ENCODE data around the gene PPP1R16B.
"Not testable (repeated sequence)": the region's sequence is repeated elsewhere in the genome, so short reads cannot be mapped to it uniquely, and the experiment has no call there.

PPP1R16B gene

DNA sequence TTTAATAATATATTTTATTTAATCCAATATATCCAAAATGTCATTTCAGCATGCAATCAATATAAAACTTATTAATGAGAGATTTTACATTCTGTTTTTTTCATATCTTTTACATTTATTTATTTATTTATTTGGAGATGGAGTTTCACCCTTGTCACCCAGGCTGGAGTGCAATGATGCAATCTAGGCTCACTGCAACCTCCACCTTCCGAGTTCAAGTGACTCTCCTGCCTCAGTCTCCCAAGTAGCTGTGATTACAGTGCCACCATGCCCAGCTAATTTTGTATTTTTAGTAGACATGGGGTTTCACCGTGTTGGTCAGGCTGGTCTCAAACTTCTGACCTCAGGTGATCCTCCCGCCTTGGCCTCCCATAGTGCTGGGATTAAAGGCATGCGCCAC, 54.4 kb downstream of the PPP1R16B start:
- not testable (repeated sequence) for H3K27me3 Mint-ChIP-seq (ENCODE audit: low read depth); H3K9me3 Mint-ChIP-seq; DNase-seq (ENCODE audit: low spot score); H3K4me3 Mint-ChIP-seq; H3K27ac Mint-ChIP-seq
- H3K4me1 Mint-ChIP-seq (ENCODE audit: low read depth): peaks cover 65% of the 10 kb centered on the region
- peaks cover 16% of the 10 kb centered on the region for H3K36me3 Mint-ChIP-seq (ENCODE audit: low read depth)

GRCh38 chr20:38861071-38861401, 55.5 kb downstream of the PPP1R16B start:
- no peak for DNase-seq (ENCODE audit: low spot score)
- no peaks in the 10 kb centered on the region for H3K27me3 Mint-ChIP-seq (ENCODE audit: low read depth)
- H3K36me3 Mint-ChIP-seq (ENCODE audit: low read depth): peaks cover 10% of the 10 kb centered on the region
- H3K4me3 Mint-ChIP-seq: no peak overlapping the region
- H3K27ac Mint-ChIP-seq: peak overlapping the region; percentile 70
- peaks cover 61% of the 10 kb centered on the region for H3K4me1 Mint-ChIP-seq (ENCODE audit: low read depth)
- H3K9me3 Mint-ChIP-seq: no peaks in the 10 kb centered on the region

DNA sequence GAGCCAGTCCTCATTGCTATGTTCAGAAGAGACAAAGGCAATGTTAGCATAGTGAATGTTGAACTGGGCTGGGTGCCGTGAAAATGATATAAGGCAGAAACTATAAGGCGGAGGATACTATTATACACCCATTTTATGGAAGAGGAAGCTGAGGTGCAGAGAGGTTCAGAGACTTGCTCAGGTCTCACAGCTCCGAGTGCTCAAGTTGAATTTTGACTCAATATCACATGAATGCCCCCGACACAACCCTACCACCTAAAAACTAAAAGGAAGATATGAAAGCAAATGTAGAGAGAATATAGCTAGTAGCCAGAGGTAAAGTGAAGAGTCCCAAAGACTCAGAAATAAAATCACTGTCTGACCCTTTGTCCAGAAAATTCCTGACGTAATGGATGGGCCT, 56.7 kb downstream of the PPP1R16B start:
- no peaks in the 10 kb centered on the region for H3K27me3 Mint-ChIP-seq (ENCODE audit: low read depth)
- H3K4me3 Mint-ChIP-seq: peak overlapping the region; percentile 44

GRCh38 chr20:38863024-38863851, 57.7 kb downstream of the PPP1R16B start:
- Mint-ChIP-seq H3K36me3 (ENCODE audit: low read depth) (peaks cover 14% of the 10 kb centered on the region), H3K9me3 (no peaks in the 10 kb centered on the region), H3K4me3 (peak overlapping the region; percentile 44), H3K4me1 (ENCODE audit: low read depth) (peaks cover 50% of the 10 kb centered on the region), H3K27ac (peak overlapping the region; percentile 72), H3K27me3 (ENCODE audit: low read depth) (no peaks in the 10 kb centered on the region)
- DNase-seq (ENCODE audit: low spot score): peak; percentile 62

More for the DNA sequence above, 56.7 kb downstream of the PPP1R16B start:
- peaks cover 8% of the 10 kb centered on the region for H3K36me3 Mint-ChIP-seq (ENCODE audit: low read depth)
- peaks cover 55% of the 10 kb centered on the region for H3K4me1 Mint-ChIP-seq (ENCODE audit: low read depth)
- H3K27ac Mint-ChIP-seq: peak overlapping the region; percentile 72
- no peaks in the 10 kb centered on the region for H3K9me3 Mint-ChIP-seq
- no peak for DNase-seq (ENCODE audit: low spot score)

GRCh38 chr20:38864662-38865061, 59.2 kb downstream of the PPP1R16B start:
- Mint-ChIP-seq H3K4me3 (no peak overlapping the region), H3K27me3 (ENCODE audit: low read depth) (no peaks in the 10 kb centered on the region), H3K9me3 (no peaks in the 10 kb centered on the region), H3K36me3 (ENCODE audit: low read depth) (peaks cover 20% of the 10 kb centered on the region), H3K4me1 (ENCODE audit: low read depth) (peaks cover 42% of the 10 kb centered on the region), H3K27ac (no peak overlapping the region)
- no peak for DNase-seq (ENCODE audit: low spot score)

GRCh38 chr20:38866265-38867061, 61.0 kb downstream of the PPP1R16B start:
- H3K4me1 Mint-ChIP-seq (ENCODE audit: low read depth): peaks cover 49% of the 10 kb centered on the region
- peaks cover 20% of the 10 kb centered on the region for H3K36me3 Mint-ChIP-seq (ENCODE audit: low read depth)
- no peaks in the 10 kb centered on the region for H3K9me3 Mint-ChIP-seq
- no peak overlapping the region for H3K4me3 Mint-ChIP-seq
- H3K27me3 Mint-ChIP-seq (ENCODE audit: low read depth): no peaks in the 10 kb centered on the region
- DNase-seq (ENCODE audit: low spot score): no peak
- no peak overlapping the region for H3K27ac Mint-ChIP-seq

- Mint-ChIP-seq H3K4me3 (no peak overlapping the region), H3K27me3 (ENCODE audit: low read depth) (no peaks in the 10 kb centered on the region), H3K9me3 (no peaks in the 10 kb centered on the region), H3K27ac (no peak overlapping the region), H3K36me3 (ENCODE audit: low read depth) (peaks cover 20% of the 10 kb centered on the region), H3K4me1 (ENCODE audit: low read depth) (peaks cover 48% of the 10 kb centered on the region)
- no peak for DNase-seq (ENCODE audit: low spot score)
Observed at GRCh38 chr20:38867062-38867359, 61.5 kb downstream of the PPP1R16B start.

- H3K27me3 Mint-ChIP-seq (ENCODE audit: low read depth): no peaks in the 10 kb centered on the region
- H3K36me3 Mint-ChIP-seq (ENCODE audit: low read depth): peaks cover 18% of the 10 kb centered on the region
- H3K4me3 Mint-ChIP-seq: peak overlapping the region; percentile 53
- DNase-seq (ENCODE audit: low spot score): no peak
- H3K4me1 Mint-ChIP-seq (ENCODE audit: low read depth): peaks cover 63% of the 10 kb centered on the region
- no peaks in the 10 kb centered on the region for H3K9me3 Mint-ChIP-seq
- H3K27ac Mint-ChIP-seq: peak overlapping the region; percentile 83
Observed at GRCh38 chr20:38870733-38871559, 65.4 kb downstream of the PPP1R16B start.

- peak overlapping the region; percentile 83 for H3K27ac Mint-ChIP-seq
- H3K36me3 Mint-ChIP-seq (ENCODE audit: low read depth): peaks cover 18% of the 10 kb centered on the region
- H3K4me1 Mint-ChIP-seq (ENCODE audit: low read depth): peaks cover 68% of the 10 kb centered on the region
- no peaks in the 10 kb centered on the region for H3K9me3 Mint-ChIP-seq
- H3K27me3 Mint-ChIP-seq (ENCODE audit: low read depth): no peaks in the 10 kb centered on the region
- DNase-seq (ENCODE audit: low spot score): no peak
- H3K4me3 Mint-ChIP-seq: peak overlapping the region; percentile 53
Observed at GRCh38 chr20:38871560-38871953, 66.1 kb downstream of the PPP1R16B start.

- Mint-ChIP-seq H3K4me1 (ENCODE audit: low read depth) (peaks cover 73% of the 10 kb centered on the region), H3K27me3 (ENCODE audit: low read depth) (no peaks in the 10 kb centered on the region), H3K4me3 (peak overlapping the region; percentile 86), H3K27ac (peak overlapping the region; percentile 90), H3K36me3 (ENCODE audit: low read depth) (peaks cover 16% of the 10 kb centered on the region), H3K9me3 (no peaks in the 10 kb centered on the region)
- DNase-seq (ENCODE audit: low spot score): no peak
Observed at GRCh38 chr20:38872036-38872435, 66.5 kb downstream of the PPP1R16B start.

GRCh38 chr20:38872491-38873049, 67.1 kb downstream of the PPP1R16B start:
- H3K36me3 Mint-ChIP-seq (ENCODE audit: low read depth): peaks cover 18% of the 10 kb centered on the region
- H3K27ac Mint-ChIP-seq: peak overlapping the region; percentile 90
- H3K4me3 Mint-ChIP-seq: peak overlapping the region; percentile 86
- H3K9me3 Mint-ChIP-seq: no peaks in the 10 kb centered on the region
- H3K27me3 Mint-ChIP-seq (ENCODE audit: low read depth): no peaks in the 10 kb centered on the region
- H3K4me1 Mint-ChIP-seq (ENCODE audit: low read depth): peaks cover 77% of the 10 kb centered on the region
- no peak for DNase-seq (ENCODE audit: low spot score)

DNA sequence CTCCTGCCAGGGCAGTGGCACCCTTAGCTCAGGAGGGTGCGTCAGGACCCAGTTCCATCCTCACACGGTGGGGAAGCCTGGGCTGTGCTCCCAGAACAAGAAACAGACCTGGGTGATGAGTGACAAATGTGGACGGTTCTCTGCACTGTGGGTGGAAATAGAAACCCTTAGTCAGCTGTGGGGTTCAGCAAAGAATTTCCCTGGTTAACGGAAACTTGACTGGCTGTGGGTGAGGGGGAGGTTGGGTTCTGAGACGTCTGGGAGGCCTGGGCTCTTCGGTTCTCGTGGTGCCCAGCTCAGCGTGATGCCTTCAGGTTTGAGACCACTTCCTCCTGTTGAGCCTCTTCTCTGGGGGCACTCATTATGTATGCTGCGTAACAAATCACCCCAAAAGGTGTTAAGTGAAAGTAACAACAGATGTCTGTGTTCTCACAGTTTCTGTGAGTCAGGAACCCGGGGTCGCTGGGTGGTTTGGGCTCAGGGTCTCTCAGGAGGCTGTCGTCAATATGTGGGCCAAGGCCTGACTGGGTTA, 67.6 kb downstream of the PPP1R16B start:
- H3K36me3 Mint-ChIP-seq (ENCODE audit: low read depth): peaks cover 15% of the 10 kb centered on the region
- peaks cover 79% of the 10 kb centered on the region for H3K4me1 Mint-ChIP-seq (ENCODE audit: low read depth)
- H3K9me3 Mint-ChIP-seq: no peaks in the 10 kb centered on the region
- DNase-seq (ENCODE audit: low spot score): peak; percentile 89
- H3K4me3 Mint-ChIP-seq: peak overlapping the region; percentile 86
- H3K27ac Mint-ChIP-seq: peak overlapping the region; percentile 90
- H3K27me3 Mint-ChIP-seq (ENCODE audit: low read depth): no peaks in the 10 kb centered on the region

DNA sequence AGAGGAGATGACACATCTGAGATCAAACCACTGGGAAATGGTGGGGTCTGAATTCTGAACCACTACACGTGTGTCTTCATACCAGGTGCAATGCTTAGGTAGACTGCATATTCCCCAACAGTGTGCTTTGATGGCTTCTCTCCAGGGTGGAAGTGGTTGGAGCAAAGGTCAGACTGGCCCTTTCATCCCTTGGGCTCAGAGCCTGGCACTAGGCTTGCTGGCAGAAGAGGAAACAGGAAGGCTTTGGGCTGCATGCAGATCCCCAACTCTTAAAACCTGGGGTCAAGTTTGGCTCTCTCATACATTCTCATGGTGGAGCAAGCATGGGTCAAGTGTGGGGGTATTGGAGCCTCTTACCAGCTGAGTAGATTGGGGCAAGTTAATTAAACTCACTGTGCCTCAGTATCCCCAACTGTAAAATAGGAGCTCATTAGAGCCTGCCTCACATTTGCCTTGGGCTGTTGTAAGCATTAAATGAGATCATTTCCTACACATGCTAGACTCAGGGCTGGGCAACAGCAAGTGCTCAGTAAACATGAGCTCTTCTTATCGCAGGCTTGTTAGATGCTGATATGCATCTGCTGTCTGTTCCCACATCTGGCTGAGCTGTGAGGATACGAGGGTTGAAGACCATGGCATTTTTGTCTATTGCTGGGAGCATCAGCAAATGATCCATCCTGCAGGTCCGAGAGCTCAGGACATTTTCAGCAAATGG, 69.1 kb downstream of the PPP1R16B start:
- Mint-ChIP-seq H3K27me3 (ENCODE audit: low read depth) (no peaks in the 10 kb centered on the region), H3K9me3 (no peaks in the 10 kb centered on the region), H3K4me1 (ENCODE audit: low read depth) (peaks cover 83% of the 10 kb centered on the region), H3K4me3 (peak overlapping the region; percentile 86), H3K27ac (peak overlapping the region; percentile 90), H3K36me3 (ENCODE audit: low read depth) (peaks cover 13% of the 10 kb centered on the region)
- peak; percentile 45 for DNase-seq (ENCODE audit: low spot score)

Measured in T-helper 2 cell treated with Interferon-gamma antibody and Interleukin-4, amounts not matched to agents 5 μg/mL and 100 μg/mL, for 36 hours (primary cell).